Measurements from ENCODE around the gene MESP1.

The MESP1 gene

DNA sequence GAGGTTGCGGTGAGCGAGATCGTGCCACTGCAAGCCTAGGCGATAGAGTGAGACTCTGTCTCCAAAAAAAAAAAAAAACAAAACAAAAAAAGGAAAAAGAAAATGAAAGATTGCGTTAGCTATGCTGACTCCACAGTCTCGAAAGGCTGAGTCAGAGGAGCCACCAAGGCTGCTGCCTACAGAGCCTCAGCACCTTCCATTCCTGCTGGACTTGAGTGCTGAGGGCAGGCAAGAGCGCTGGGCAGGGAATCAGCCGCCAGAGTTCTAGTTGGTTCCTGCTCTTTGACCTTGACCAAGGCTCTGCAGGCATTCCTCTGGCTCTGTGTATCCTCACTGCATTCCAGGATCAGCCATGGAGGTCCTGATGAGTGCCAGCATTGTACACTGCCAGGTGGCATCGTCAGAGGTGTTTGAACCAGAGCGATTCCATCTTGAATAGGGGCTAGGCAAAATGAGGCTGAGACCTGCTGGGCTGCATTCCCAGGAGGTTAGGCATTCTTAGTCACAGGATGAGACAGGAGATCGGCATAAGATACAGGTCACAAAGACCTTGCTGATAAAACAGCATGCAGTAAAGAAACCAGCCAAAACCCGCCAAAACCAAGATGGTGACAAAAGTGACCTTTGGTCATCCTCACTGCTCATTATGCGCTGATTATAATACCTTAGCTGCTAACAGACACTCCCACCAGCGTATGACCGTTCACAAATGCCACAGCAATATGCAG lies 31.0 kb upstream of the MESP1 start:
- no peak for DNase-seq

GRCh38 chr15:89781055-89781454 lies 30.0 kb upstream of the MESP1 start:
- DNase-seq = no peak

- DNase-seq = no peak
Measured at GRCh38 chr15:89780601-89781000, 29.6 kb upstream of the MESP1 start.

GRCh38 chr15:89778861-89779260 lies 27.8 kb upstream of the MESP1 start:
- DNase-seq = no peak

DNA sequence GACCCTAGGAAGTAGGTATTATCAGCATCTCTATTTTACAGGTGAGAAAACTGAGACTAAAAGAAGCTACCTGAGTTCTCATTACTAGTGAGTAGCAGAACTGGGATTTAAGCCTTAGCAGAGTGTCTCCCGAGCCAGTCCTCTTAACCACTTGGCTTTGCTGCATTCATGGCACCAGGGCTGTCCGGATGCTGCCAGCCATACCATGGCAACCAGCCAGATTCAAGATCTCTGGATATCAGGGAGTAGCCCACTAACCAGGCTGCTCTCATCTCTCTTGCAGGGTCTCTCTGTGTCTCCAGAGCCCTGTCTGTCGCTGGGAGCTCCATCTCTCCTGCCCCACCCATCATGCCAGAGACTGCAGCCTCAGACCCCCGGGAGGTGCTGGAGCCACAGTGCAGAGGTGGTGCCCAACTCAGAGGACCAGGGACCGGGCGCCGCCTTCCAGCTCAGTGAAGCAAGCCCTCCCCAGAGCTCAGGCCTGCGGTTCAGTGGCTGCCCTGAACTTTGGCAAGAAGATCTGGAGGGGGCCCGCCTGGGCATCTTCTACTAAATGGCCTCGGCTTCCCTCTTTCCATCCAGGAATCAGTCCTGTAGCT lies 26.8 kb upstream of the MESP1 start:
- peak in 3 of 51 donors; percentile 12 to 37 (median 25) for DNase-seq

DNA sequence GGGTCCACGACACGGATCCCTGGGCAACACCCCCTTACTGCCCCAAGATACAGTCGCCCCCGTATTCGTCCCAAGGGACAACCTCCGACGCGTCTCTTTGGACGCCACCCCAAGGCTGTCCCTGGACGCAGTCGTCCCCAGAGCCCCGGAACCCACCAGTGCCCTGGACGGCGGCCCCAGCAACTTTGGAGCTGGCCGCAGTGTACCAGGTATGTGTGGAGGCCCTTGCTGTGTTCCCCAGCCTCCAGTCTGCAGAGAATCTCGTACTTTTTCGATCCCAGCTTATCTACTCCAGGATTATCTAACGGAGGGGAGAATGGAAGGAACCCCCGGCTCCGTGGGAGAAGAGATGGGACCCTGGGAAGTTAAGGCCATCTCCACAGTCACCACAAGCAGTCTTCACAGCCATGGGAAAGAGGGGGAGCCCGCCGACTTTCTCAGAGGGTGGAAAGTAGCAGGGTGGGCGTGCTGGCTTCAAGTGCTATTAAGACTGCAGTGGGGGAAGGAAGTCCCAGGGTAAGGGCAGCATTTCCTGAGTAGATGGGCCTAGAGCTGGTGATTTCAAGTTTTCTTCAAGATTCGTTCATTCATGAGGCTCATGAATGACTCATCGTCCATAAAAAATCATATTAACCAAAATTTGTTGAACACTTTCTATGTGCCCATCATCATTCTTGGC lies 26.2 kb upstream of the MESP1 start:
- DNase-seq = no peak

DNA sequence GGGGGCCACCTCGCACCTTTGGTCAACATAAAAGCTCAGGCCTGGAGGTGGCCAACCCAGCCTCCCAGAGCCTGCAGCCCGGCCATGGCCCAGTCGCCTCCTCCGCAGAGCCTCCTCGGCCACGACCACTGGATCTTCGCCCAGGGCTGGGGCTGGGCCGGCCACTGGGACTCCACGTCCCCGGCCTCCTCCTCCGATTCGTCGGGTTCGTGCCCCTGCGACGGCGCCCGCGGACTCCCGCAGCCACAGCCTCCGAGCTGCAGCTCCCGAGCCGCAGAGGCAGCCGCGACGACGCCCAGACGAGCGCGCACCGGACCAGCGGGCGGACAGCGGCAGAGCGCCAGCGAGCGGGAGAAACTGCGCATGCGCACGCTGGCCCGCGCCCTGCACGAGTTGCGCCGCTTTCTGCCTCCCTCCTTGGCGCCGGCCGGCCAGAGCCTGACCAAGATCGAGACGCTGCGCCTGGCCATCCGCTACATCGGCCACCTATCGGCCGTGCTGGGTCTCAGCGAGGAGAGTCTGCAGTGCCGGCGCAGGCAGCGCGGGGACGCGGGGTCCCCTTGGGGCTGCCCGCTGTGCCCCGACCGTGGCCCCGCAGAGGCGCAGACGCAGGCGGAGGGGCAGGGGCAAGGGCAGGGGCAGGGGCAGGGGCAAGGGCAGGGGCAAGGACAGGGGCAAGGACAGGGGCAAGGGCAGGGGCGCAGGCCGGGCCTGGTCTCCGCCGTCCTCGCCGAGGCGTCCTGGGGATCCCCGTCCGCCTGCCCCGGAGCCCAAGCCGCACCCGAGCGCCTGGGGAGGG lies 25.4 kb upstream of the MESP1 start, which contains the start of gene MESP2:
Gene MESP2, plus strand, starts transcription at position 59 of the 799 bp plus-strand sequence. Its CDS starts 26 bp downstream, at position 85.
- peak in 46 of 51 donors; percentile 13 to 82 (median 56) for DNase-seq

DNA sequence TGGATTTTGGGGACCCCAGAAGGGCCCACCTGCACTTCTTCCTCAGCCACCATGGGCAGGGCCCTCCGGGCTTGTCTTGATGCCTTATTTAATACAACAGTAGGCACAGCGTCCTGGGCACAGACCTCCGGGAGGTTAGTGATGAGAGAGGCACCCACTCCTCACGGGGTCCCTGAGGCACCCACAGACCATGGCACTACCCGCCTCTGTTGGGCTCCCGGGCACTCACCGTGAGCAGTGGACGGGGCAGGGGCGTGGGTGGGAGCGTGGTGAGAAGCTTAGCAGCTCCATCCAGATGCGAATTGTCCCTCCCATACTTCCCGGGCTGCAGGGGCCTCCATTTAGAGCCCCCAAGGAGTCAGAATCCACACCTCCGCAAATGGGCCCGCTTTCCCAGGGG lies 24.8 kb upstream of the MESP1 start:
- DNase-seq = no peak

DNA sequence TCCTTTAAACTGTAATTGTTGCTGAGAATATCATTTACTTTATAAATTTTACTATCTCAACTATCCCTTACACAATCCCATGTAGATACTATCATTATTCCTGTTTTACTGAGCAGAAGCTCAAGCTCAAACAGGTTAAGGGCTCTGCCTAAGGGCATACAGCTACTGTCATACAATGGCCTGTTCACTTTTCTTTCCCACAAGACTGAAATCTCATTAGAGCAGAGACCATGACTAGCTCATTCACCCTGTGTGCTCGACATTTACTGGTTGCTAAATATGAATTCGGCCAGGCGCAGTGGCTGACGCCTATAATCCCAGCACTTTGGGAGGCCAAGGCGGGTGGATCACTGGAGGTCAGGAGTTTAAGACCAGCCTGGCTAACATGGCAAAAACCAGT lies 23.4 kb upstream of the MESP1 start:
- DNase-seq = no peak

DNA sequence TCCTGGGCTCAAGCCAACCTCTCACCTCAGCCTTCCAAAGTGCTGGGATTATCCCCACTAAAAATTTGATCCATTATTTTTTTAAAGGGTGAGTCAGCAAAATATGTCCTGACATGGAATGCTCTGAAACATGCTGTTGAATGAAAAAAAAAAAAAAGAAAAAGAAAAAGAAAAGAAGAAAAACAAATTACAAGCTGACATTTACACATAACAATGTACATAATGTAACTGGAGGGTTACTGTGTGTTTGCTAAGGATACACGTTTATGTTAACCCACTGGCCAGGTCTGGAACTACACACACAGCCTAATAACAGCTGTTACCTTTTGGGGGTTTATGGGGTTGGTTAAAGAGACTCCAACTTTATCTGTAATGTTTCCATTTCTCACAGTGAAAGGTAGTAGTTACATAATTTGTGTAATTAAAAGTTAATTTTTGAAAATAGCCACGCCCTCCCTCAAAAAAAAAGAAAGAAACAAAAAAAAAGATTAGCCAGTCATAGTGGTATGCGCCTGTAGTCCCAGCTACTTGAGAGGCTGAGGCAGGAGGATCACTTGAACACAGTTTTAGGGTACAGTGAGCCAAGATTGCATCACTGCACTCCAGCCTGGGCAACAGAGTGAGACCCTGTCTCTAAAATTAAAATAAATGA lies 22.0 kb upstream of the MESP1 start:
- DNase-seq = no peak

DNA sequence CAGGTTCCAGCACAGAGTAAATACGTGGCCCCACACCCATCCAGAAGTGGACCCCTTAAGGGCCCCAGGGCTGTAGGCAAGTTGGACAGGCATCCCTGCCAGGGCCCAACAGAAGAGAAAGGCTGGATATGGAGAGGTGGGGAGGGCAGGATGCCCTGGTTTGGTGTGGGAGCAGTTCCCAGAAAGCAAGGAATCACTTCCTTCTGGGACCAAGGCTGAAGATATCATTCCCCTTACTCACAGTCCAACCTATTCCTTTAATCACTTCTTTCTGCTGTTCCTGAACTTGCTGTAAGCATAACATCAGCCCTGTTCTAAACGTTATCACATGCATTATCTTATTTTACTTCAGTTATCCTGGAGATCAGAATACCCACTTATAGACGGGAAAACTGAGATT lies 19.0 kb upstream of the MESP1 start:
- DNase-seq = no peak

- DNase-seq = no peak
Measured at GRCh38 chr15:89769366-89769765, 18.3 kb upstream of the MESP1 start.

DNA sequence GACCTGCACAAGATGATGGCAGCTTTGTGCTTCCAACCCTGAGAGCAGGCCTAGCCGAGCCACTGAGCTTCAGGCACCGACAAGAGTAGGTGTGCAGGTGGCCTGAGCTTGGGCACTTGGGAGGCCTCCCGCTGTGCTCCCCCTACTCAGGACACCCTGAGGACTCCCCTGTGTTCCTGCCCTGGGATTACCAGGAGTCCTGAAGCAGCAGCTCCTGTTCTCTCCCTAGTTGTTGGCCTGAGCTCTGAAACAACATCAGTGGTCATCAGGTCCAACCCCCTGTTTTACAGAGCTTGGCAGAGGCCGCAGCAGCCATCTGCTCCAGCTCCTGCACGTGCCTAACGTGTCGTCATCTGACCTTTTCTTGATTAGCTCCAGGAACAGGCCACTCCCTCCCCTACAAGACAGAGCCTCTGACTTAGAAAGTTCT lies 17.0 kb upstream of the MESP1 start:
- DNase-seq = no peak

DNA sequence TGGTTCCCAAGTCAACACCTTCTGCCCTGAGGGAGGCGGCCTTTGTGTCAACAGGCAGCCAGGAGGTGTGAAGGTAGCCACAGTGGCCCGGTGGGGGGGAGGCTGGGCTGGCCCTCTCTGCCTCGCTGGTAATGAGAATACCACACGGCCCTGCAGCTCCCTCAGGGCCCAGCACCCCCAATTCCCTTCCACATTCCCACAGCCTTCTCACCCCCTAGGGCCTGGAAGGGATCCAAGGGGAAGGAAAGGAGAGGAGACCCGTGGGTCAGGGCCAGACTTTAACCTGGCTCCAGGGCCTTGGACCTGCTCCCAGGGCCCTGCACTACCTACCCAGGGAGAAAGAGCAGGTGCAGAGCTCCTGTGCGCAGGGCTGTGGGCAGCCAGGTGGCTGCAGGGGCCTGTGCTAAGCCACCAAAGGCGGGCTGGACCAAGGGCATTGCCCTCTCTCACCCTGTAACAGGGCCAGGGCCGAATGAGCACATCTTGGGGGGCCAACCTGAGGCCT lies 16.4 kb upstream of the MESP1 start:
- DNase-seq = no peak

DNA sequence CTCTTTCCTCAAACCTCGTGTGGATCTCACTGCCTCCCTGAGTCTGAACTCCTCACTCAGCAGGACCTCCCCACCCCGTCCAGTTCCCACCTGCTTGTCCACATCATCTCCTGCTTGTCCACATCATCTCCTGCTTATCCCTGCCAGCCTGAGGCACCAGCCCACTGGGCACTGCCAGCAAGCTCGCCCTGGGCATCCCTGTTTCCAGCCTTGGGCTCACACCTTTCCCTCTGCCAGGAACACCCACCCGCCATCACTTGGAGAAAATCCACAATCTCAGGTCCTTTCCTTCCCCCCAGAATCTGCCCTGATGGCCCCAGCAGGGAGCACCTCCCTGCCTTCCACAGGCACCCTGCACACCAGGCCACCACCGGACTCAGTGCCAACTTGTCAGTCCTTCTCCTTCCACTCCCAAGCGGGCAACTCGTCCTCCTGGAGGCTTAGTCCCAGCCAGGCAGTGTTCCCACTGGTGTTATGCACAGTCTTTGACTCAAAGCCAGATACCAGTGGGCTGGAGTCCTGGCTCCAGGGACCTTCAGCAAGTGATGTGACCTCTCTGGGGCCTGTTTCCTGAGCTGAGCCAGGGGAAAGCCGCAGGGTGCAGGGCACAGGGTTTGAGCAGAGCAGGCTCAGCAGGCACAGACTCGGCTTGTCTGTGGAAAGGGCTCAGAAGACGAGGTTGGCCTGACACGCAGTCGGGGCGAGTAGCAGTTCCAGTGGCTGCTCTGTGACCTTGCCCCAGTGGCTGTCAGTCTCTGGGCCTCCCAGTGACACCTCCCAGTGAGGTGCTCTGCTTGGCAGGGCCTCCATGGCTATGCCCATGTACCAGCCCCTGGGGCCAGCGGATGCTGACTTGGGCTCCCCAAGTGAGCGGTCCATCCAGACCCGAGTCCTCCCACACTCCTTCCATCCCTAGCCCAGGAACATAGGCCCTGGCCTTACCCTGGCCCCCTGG lies 15.6 kb upstream of the MESP1 start:
- DNase-seq = peak in 2 of 51 donors; percentile 3 to 5

GRCh38 chr15:89765694-89766093 lies 14.6 kb upstream of the MESP1 start:
- DNase-seq = no peak

- no peak for DNase-seq
Measured at GRCh38 chr15:89761929-89762328, 10.9 kb upstream of the MESP1 start.

- no peak for DNase-seq
Measured at GRCh38 chr15:89761009-89761831, 10.2 kb upstream of the MESP1 start.
